Right atrium auricular region (tissue), 2 donors: ENCODE measurements around the gene FAM234B. TPM values are rescaled to one million over a fixed set of nuclear protein-coding genes. Genes with fewer than 3 reads are reported as not detected.
"Not testable (repeated sequence)": the region's sequence is repeated elsewhere in the genome, so short reads cannot be mapped to it uniquely, and the experiment has no call there.

Experiments used
- DNase-seq: peaks from one replicate; pipeline ENCODE4 v3.0.0-alpha.2; 2019; ENCODE audit warnings: low spot score
- H3K27ac ChIP-seq, 2 donors: fragments of 200-600 bp; sonication (generic); 1 replicate in 1 of 2; 2 replicates in 1 of 2; pipeline ENCODE4 v1.5.1; 2016 to 2019
- H3K27me3 ChIP-seq, 2 donors: fragments of 200-600 bp; sonication (generic); one replicate each; pipeline versions ENCODE4 v1.5.1 to v1.6.0; 2017 to 2019
- H3K36me3 ChIP-seq: fragments of 200-600 bp; sonication (generic); one replicate; pipeline ENCODE4 v1.5.1; 2016
- H3K4me1 ChIP-seq, 2 donors: fragments of 200-600 bp; sonication (generic); one replicate each; pipeline versions ENCODE4 v1.5.1 to v1.6.0; 2017 to 2019
- H3K4me3 ChIP-seq, 2 donors: fragments of 200-600 bp; sonication (generic); 1 replicate in 1 of 2; 2 replicates in 1 of 2; pipeline ENCODE4 v1.5.1; 2017 to 2019; ENCODE audit warnings: mild to moderate bottlenecking in 1 of 2, moderate library complexity in 1 of 2
- H3K9me3 ChIP-seq, 2 donors: fragments of 200-600 bp; sonication (generic); one replicate each; pipeline ENCODE4 v1.5.1; 2019
- total RNA-seq, 2 donors: library from RNA; depleted of rRNA; stranded (reverse); fragments of >200 nt; gene quantifications; one replicate each; pipeline ENCODE4 v1.1.0, GENCODE V29; 2016
- TF ChIP-seq, protein P1 (sequence below), 2 donors: fragments of 200-600 bp; sonication (generic); IDR thresholded peaks; one replicate each; pipeline ENCODE4 v1.5.1; 2019; ENCODE audit warnings: antibody characterized with exemption in 2 of 2

The FAM234B gene
- total RNA-seq, 2 donors from 2014 or later: 1.7 to 4.6 TPM

DNA sequence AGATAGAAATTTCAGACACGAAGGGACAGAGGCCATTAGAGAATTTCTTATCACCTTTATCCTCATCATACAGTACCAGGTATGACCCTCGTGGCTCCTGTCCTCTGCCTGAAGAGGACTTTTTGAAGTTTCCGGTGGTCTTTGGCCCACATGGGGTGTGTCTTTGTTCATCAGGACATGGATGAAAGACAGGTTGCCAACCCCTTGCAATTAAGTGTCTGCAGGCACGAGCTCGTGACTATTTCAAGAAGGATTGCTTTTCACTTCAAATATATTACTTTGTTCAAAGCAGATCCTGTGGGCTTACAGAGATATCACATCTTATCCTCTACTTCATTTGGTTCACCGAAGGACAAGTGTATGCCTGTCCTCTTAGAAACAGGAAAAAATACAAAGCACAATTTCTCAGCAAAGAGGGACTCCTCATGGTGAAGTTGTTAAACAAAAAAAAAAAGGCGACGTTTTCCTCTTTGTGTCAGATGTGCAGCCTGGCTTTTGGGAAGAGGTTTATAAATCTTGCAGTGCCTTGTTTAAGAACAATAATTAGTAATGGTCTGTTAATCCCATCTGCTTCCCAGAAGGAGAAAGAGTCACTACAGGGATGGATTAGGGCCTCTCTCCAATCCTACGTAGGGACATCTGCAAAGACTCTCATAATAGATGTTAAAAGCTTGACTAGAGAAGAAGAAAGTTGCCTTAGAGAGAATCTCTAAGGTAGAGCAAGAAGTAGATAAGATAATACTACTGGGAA, 13.5 kb upstream of the FAM234B start:
- Histone ChIP-seq H3K27me3 (no peaks in the 10 kb centered on the region), H3K27ac (no peak overlapping the region), H3K36me3 (no peaks in the 10 kb centered on the region), H3K9me3 (no peaks in the 10 kb centered on the region), H3K4me1 (peaks cover 0 to 4% of the 10 kb centered on the region in 2 donors), H3K4me3 (no peak overlapping the region)
- TF ChIP-seq, protein P1, sequence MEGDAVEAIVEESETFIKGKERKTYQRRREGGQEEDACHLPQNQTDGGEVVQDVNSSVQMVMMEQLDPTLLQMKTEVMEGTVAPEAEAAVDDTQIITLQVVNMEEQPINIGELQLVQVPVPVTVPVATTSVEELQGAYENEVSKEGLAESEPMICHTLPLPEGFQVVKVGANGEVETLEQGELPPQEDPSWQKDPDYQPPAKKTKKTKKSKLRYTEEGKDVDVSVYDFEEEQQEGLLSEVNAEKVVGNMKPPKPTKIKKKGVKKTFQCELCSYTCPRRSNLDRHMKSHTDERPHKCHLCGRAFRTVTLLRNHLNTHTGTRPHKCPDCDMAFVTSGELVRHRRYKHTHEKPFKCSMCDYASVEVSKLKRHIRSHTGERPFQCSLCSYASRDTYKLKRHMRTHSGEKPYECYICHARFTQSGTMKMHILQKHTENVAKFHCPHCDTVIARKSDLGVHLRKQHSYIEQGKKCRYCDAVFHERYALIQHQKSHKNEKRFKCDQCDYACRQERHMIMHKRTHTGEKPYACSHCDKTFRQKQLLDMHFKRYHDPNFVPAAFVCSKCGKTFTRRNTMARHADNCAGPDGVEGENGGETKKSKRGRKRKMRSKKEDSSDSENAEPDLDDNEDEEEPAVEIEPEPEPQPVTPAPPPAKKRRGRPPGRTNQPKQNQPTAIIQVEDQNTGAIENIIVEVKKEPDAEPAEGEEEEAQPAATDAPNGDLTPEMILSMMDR (IDR thresholded peaks at IDR 0.05): no peak
- DNase-seq: no peak

DNA sequence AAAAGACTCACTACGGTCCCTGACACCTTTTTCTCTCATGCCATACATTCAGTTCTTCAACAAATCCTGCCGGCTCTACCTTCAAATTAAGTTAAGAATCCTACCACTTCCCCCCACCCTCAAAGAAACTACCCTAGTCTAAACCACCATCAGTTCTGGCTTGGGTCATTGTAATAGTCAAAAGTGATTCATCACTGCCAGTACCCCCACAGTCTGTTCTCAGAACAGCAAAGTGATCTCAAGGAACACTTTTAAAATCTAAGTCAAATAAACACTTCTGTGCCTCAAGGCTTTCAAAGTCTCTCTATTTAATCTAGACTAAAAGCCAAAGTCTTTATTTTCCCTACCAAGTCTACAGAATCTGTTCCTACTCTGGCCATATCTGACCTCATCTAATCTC, 12.0 kb upstream of the FAM234B start:
- Histone ChIP-seq H3K4me3 (no peak overlapping the region), H3K27ac (no peak overlapping the region), H3K27me3 (no peaks in the 10 kb centered on the region), H3K4me1 (no peaks in the 10 kb centered on the region), H3K9me3 (no peaks in the 10 kb centered on the region), H3K36me3 (no peaks in the 10 kb centered on the region)
- TF ChIP-seq, protein P1 (IDR thresholded peaks at IDR 0.05): no peak
- DNase-seq: no peak

DNA sequence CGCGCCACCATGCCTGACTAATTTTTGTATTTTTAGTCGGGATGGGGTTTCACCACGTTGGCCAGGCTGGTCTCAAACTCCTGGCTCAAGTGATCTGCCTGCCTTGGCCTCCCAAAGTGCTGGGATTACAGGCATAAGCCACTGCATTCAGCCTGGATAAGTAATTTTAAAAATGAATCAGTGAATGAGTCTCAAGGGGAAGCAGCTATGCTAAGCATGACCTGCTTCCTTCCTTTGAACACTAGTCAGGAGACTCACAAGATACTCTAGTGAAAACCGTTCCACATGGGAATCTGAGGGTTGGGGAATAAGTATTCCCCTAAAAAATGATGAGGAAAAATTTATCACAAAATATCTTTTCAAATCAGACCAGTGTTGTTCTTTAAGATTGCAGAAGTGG, 10.7 kb upstream of the FAM234B start:
- no peak overlapping the region for H3K4me3 ChIP-seq
- no peaks in the 10 kb centered on the region for H3K9me3 ChIP-seq
- H3K4me1 ChIP-seq: no peaks in the 10 kb centered on the region
- TF ChIP-seq, protein P1 (IDR thresholded peaks at IDR 0.05): no peak
- H3K36me3 ChIP-seq: no peaks in the 10 kb centered on the region
- no peak overlapping the region for H3K27ac ChIP-seq
- no peaks in the 10 kb centered on the region for H3K27me3 ChIP-seq
- no peak for DNase-seq

DNA sequence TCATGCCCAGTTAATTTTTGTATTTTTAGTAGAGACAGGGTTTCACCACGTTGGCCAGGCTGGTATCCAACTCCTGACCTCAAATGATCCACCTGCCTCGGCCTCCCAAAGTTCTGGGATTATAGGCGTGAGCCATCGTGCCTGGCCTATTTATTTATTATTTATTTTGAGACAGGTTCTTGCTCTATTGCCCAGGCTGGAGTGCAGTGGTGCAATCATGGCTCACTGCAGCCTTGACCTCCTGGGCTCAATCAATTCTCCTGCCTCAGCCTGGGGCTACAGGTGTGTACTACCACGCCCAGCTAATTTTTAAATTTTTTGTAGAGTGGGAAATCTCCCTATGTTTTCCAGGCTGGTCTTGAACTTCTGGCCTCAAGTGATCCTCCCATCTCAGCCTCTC, 8.8 kb upstream of the FAM234B start:
- H3K9me3 ChIP-seq, H3K27ac ChIP-seq, H3K36me3 ChIP-seq, H3K4me1 ChIP-seq, H3K27me3 ChIP-seq, H3K4me3 ChIP-seq, DNase-seq: not testable (repeated sequence)

DNA sequence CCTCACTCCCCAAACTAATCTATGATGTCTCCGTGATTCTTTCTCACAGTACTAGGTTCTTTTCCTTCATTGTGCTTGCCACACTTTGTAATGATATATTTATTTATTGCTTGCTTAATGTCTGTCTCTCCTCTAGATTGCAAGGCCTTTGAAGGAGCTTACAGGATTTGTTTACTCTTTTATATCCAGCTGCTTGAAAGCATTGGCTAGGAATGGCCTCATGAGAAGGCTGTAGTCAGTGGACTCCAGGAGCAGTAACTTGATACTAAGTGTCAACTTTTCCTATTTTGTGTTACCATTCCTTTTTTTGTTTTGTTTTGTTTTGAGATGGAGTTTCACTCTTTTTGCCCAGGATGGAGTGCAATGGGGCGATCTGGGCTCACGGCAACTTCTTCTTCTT, 7.3 kb upstream of the FAM234B start:
- Histone ChIP-seq H3K4me3 (no peak overlapping the region), H3K9me3 (no peaks in the 10 kb centered on the region), H3K4me1 (no peaks in the 10 kb centered on the region), H3K27ac (no peak overlapping the region), H3K36me3 (no peaks in the 10 kb centered on the region), H3K27me3 (no peaks in the 10 kb centered on the region)
- DNase-seq: no peak
- TF ChIP-seq, protein P1 (IDR thresholded peaks at IDR 0.05): no peak

DNA sequence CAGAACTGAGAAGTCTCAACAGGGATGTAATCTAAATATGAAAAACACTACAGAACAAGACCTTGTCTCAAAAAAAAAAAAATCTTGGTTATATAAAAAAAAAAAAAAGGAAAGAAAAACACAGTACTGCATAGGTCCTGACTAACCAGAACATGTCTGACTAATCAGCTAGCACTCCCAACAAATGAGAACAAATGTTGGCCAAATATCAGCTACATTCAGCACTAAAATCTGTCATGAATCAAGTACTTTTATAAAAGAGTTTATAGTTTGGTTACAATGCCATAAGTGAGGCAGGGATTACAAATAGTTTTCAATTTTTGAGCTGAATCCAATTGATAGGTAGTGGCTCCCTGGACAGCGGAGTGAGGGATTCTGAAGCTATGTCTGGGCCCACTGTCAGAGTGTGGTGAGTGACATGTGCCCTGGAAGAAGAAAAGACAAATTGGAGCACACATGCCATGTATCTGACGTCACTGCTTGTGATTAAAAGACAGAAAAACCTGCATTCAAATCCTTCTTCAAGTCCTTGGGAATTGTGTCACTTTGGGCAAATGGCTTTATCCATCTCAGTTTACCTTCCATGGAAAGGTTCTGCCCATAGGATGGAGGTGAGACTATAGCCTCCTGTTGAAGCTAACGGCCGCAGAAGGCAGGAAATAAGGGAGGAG, 5.6 kb upstream of the FAM234B start:
- Histone ChIP-seq H3K9me3 (no peaks in the 10 kb centered on the region), H3K36me3 (no peaks in the 10 kb centered on the region), H3K27ac (no peak overlapping the region), H3K4me1 (no peaks in the 10 kb centered on the region), H3K4me3 (no peak overlapping the region), H3K27me3 (no peaks in the 10 kb centered on the region)
- DNase-seq: no peak
- TF ChIP-seq, protein P1 (IDR thresholded peaks at IDR 0.05): no peak
